Putamen (tissue), 1 donor: ENCODE data around the gene ANXA6.
A peak's percentile ranks its signal among the peaks of the same experiment; 100 is the strongest.

Experiments
- DNase-seq: peaks from one replicate; pipeline ENCODE4 v3.0.0-alpha.2; 2016; ENCODE audit warnings: low spot score

The ANXA6 gene

DNA sequence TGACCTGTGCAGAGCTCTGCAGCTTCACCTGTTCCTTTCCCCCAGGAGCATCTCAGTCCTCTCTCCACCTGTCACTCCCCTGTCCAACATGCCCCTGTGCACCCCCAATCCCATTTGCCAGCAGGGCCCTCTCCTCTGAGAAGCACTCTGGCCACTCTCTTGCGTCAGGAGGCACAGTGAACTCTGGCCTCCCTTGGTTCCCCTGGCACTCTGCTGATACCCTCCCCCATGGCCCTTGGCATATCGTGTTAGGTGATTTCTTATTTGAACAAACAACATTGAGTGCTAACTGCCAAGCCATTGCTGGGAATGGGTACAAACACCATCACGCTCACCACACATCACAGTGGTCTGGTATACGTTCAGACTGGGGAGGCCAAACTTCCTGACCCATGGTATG, 55.8 kb downstream of the ANXA6 start:
- DNase-seq, result no peak

DNA sequence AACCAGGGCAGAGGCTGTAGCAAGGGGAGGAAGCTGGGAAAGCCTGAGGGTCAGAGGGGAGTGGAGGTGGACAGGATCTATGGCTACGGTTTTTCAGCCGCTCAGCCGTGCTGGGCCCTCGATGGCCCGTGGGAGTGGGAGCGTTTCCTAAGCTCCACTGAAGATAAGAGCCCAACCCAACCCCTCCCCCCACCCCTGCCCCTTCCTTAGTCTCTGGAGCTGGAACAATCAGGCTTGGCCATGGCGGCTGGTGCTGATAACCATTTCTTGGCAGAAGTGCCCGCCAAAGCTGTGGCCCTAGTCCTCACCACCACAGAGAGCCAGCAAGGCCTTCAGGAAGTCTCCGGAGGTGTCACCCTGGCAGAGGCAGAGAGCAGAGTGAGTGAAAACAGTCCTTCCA, 56.4 kb downstream of the ANXA6 start:
- no peak for DNase-seq

DNA sequence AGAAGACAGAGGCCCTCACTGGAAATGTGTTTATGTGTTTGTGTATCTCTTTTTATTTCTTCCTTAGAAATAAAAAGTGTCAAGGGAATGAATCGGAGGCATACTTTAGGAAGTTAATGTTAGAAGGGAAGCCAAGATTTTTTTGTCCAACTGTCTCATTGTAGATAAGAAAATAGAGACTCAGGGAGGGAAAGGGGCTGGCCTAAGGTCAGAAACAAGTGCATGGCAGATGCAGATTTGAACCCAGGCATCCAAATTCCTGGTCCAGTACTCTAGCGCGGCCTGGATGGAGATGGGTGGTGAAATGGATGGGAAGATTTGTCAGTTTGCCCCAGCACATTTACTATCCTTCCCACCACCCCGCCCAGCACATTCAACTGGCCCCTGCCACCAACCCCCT, 56.9 kb downstream of the ANXA6 start:
- DNase-seq, result no peak

DNA sequence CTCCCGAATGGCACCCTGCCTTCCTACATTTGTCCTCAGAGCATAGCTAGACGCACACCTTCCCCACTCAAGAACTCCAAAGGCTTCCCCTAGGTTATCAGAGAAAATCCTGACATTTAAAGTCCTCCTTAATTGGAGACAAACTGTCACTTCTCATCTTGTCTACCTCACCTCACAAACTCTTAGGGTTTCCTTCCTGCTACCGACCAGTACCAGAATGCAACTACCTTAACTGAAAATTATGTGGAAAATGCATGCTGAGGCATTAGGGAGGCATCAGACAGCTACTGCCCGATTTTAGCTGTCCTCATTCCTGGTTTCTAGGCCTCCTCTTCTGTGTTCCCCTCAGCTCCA, 58.8 kb downstream of the ANXA6 start:
- no peak for DNase-seq

DNA sequence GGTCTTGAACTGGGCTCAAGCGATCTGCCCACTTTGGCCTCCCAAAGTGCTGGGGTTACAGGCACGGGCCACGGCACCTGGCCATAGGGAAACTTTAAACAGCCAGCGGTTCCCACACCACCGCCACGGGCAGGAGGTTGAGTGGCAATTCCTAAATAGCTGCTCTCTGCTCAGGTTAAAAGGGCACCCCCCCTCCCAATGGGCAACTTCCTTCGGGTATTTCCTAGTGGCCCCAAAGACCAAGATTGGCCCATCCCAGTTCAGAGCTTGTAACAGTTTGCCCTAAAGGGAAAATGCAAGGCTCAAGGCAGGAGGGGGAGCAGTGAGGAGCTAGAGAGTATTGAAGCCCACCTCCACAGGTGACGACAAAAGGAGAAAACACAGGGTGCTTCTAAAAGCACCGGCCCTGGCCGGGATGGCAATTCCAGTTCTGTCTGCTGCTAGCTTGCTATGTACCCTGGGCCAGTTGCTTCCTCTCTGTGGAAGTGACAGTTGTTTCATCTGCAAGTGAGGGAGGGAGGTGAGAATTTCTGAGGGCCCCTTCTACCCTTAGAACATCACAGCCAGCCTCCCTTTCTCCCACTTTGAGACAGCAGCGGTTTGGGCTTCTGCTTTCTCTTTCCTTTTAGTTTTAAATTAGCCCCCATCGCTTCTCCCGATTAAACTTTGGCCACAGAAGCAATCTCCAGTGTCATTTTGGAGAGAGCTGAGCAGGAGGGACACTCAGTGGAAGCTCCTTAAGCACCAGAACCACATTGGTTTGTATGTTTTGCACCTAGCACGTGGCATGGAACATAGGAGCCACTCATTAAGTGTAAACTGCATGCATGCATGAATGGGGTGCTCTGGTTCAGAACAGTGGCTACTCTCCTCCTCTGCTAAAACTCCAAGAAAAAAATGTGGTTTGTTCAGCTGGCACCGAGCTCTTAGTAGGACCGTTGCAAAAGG, 59.5 kb downstream of the ANXA6 start:
- no peak for DNase-seq

DNA sequence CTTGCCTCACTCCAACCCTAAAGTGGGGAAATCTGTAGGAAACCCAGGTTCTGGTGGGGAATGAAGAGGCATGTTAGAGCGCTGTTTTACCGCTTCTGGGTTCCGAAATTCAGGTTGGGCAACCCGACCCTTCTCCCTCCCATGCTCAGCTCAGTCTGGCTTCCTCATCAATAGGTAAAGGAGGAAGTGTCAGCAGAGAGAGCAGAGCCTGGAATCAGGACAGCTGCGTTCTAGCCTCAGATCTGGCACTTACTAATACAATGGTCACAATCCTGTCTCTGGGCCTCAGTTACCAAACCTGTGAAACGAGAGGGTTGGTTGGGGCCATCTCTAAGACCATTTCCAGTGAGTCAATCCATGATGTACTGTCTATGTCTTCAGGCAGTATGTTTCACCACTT, 60.5 kb downstream of the ANXA6 start:
- no peak for DNase-seq

DNA sequence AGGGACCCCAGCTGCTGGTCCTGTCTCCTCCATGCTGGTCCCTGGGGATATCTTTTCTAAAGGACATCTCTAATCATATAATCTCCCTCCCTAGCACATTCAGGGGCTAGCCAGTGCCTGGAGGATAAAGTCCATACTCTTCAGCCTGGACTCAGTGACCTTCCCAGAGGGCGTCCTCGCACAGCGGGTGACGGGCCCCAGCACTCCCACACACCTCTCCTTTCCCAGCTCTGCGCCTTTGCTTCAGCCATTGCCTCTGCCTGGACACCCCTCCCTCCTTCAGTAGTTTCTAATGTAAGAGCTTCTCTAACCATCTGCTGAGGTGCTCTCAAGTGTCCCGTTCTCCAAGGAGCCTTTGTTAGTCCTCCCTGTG, 61.6 kb downstream of the ANXA6 start:
- DNase-seq, result no peak

DNA sequence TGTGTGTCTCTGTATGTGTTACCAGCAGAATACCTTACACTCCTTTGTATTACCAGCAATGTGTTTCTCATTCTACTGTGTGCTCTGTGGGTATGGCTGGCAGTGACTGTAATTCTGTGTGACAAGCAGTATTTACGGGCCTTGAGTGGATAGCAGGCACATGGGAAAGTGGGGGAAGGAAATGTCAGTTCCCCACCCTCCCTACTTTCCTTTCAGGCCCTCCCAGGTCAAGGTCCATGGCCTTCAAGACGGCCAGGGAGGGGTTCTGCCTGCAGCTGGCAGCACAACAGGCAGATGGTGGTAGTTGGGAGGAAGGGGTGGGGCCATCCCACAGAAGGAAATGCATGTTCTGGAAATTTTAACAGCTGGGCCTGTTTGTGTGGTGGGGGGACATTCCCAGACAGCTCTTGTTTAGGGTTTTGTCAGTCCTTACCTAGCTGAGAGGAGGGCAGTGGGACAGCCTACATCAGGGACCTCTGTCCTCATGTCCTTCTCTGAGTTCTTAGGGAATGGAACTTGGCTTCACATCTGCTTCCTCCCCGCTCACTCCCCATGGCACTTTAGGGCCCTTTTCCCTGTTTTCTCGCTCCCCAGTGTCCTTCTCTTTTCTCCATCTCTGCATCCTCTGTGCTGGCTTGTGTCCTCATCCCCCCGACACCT, 62.1 kb downstream of the ANXA6 start:
- no peak for DNase-seq

DNA sequence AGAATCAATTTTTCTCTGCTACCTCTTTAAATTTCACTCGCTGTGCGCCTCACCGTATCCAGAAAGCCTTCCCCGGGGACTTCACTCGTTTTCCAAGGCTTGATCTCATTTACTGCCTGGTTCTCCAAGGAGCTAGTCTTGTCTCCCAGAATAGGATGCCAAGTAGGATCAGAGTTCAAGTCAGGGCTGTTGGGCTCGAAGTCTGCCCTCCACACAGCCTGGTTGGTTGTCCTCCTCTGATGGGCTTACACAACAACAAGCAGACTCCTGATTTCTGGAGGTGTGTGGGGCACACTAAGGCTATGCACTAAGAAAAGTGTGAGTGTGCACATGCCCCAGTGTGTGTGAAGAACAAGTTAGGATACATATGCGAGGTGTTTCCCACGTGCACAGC, 62.7 kb downstream of the ANXA6 start:
- no peak for DNase-seq

DNA sequence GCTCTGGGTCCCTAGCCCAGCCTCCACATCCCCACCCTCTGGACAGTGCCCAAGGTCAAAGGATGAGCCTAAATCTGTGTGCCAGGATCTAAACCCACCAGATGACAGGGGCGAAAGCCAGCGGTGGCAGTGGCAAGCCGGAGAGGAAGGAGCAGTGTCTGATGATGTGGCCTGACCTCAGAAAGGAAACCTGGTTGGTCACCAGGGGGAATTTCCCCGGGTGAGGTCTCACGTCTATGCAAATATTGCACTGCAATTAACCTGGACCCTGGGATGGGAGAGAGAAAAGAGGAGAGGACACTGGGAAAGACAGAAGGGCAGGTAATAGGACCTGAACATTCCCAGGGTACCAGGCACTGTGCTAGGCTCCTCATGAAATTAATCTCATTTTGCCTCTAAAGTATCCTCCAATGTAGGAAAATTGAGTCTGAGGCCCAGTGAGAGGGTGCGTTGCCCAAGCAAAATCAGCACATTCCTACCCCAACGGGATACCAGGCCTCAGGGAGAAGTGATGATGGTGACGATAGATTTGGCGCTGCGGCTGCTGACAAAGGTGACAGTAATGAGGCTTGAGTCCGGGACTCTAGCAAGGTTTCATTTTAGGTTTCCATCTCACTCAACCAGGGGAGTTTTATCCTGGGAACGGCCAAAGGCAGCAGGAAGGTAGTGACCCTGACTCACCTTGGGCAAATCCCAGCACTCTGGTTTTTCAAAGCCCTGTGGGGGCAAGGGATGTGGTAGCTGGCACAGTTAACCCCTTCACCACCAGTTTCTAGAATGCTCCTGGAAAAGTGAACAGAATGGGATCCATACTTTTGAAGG, 63.3 kb downstream of the ANXA6 start:
- no peak for DNase-seq

DNA sequence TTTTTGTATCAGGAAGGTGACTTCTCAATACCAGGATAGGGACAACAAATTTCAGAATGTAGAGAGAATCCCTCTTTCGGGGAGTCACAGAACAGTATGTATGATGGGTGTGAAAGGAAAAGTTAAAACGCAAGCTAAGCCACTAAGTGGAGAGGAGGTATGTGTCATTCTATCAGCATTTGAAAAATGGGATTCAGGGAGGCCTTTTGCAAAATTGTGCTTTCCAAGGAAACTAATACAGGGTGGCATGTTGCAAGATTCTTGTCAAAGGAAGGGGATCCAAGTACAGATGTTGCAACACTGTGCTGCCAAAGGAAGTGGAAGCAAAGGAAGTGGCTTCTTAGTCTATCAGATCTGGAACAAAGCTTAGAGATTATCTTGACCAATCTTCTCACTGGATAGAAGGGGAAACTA, 64.1 kb downstream of the ANXA6 start:
- DNase-seq, result no peak

DNA sequence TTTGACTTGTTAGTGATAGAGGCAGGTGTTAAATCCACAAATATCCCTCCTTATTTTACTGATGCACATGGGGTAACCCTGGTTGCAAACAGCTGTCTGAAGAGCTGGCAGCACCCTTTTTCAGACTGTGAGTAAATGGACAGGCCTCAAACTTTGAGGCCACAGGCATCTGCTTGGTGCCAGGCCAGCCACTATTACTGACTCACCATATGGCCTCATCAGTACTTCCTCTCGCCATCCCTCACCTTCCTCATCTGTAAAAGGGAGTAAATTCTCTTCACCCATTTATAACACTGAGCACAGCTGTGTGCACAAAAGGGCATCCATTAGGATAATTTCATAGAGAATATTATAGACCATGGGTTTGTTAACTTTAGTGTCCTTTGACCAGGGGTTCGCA, 64.8 kb downstream of the ANXA6 start:
- DNase-seq, result no peak

DNA sequence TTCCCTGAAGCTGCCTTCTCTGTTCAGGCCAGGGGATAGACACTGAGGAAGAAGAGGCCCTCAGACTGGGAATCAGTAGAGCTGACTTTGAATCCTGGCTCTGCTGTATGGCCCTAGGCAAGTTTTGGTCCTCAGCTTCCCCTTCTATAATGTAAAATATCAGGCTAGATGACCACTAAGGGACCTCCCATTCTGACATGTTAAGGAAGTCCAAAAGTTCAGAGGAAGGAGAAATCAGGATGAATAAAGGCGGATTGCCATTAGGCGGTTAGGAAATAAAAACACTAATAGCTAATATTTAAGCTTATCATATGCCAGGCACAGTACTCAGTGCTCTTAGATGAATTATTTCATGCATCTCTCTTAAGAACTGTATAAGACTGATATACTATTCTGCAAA, 67.9 kb downstream of the ANXA6 start:
- no peak for DNase-seq

DNA sequence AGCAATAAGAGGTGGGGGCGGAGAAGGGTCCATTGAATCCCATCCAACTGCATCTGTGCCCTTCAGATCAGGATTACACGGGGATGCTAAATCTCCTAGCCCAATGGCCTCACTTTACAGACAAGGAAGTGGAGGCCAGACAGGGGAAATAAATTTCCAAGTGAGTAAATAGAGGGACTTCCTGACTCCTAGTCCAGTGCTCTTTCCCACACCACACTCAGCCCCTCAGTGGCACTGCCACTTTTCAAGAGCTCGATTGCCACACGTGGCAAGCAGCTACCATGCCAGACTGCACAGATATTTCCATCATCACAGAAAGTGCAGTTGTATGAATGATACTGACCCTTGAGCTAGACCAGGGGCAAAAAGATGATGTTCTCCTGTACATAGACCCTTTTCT, 68.6 kb downstream of the ANXA6 start:
- no peak for DNase-seq

DNA sequence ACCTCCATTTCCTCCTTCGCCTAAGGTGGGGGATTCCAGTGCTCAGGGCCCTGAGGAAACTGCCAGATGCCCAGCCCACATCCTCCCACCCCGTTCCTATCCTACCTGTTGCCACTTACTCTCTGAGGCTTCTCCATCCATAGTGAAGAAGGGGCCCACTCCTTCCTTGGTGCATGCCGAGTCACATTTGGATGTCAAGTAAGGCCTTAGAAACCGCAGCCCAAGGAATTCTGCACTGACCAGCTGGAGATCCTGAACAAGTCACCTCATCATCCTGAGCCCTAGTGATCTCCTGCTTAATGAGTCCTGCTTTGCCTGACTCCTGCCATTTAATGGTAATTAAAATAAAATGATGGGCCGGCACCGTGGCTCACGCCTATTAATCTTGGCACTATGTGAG, 70.1 kb downstream of the ANXA6 start:
- DNase-seq, result no peak

DNA sequence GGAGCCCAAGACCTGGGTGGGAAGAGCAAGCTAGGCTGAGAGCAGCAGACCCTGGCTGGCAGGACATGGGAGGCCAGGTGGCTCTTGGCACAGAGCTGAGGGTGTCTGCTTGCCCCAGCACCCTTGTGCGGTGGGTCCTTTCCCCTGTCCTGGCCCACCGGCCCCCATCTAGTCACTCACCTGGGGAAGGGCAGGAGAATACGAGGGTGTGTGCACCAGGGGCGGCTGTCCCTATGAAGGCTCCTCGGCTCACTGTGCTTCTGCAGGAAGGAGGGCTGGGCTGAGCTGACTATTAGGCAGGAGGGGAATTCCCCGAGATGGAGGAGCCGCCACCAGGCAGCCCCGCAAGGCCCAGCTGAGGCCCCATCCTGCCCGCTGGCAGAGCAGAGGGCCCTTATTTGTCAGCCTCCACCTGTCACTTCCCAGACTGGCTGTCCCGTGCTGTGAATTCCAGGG, 70.6 kb downstream of the ANXA6 start:
- no peak for DNase-seq

DNA sequence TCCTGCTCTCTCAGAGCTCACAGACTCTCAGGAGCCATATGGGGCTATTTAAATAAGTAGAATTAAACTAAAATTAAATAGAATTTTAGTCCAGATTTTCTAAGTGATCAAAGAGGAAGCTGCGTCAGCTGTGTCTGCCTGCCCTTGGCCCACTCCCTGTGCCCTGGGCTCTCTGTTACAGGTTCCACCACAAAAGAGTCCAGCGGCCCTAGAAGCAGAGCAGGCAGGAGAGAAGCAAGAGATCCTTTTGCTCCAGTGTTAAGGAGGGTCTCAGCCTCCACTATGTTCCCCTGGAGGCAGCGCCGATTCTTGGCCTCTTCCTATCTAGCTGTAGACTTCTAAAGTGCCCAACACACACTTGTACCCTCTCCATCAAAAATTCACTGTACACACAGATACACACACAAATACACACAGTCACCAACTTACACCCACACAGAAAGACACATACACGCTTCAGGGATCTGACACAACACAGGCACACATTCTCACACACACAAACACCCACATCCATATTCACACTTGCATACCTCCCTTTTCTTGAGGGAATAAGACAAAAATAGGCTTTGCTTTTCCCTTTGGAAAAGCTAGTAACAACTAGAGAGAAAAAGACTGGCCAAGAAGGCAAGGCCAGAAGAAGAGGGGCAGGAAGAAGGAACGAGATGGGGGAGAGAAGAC, 71.2 kb downstream of the ANXA6 start:
- no peak for DNase-seq

DNA sequence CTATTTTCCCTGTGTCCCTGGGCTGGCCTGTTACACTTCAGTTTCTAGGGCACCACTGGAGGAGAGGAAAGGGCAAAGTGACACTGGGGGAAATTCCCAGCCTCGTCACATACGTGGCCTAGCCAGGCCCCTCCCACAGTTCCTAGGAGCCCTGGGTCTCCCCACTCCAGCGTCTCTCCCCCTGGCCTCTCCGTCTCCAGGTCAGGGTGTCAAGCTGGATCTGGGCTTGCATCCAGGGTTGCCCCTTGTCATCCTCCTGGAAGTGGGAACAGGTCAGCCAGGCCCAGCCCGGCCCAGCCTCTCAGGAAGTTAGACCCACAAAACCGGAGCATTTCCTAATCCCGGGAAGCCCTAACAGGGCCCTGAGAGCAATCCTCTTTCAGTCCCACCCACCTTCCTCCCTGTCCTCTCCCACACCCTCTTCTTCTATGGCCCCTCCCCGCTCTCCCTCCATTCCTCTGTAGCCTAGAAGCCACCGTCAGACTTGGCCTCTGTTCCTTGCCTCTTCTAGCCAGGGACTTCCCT, 72.0 kb downstream of the ANXA6 start:
- DNase-seq, result no peak

DNA sequence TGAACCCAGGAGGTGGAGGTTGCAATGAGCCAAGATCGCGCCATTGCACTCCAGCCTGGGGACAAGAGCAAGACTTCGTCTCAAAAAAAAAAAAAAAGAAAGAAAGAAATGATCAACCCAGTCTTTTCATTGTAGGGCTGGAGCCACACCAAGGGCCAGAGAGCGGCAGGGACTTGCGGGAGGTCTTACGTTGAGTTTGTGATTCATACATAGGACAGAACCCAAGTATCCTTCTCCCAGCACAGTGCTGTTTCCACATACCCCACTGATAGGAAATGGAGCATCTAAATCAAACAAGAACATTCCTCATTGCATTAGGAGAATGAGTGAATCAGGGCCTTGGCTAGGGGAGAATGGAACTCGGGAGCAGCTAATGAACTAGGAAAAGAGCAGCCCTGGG, 73.2 kb downstream of the ANXA6 start:
- no peak for DNase-seq

DNA sequence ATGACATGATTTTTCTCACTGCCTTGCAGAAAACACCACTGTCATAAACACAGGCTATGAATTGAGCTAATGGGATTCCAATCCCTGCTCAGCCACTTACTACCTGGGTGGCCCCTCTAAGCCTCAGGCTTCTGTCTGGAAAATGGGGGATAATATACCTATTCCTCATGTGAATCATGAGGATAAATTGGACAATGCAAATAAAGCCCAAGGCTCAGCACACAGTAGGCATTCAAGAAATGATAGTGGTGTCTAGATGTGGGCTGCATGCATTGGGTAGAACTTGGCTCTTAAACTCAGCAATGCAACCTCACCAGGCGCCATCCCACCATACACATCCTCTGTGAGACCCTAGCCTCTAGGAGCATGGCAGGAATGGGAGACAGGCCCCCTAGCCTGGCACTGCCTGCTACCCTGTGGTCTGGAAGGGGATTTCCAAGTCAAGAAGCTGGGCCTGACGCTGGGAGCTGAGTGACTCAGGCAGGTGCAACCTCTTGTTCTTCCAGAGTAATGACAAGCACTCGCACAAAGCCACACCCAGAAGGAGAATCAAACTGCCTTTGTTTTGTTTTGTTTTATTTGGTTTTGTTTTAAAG, 74.4 kb downstream of the ANXA6 start:
- DNase-seq, result no peak

DNA sequence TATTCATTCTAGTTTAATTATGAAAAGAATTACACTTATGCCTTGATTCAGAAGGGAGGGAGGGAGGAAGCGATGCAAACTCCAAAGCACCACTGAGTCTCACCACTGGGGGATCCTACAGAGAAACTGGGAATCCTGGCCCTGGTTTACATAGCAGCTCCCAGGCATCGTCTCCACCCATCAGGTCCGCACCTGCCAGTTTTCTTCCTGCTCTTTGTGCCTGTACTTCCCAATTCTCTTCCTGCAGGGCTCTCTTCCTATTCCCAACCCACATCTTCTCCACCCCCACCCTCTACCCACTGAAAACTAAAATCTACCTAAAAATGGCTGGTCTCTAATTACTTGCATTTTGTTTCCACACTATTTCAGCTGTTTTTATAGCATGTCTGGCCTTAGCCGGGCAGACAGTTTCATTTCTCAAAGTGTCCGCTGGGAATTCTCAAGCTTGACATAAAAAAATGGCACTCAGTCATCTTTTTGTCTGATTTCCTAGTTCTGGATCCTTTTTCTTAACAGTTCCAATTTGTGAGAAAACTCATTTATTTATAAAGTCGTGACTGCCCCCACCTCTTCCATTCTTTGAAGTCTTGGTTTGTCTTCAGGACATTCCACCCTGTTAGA, 75.2 kb downstream of the ANXA6 start:
- DNase-seq, result peak; percentile 24
